H1 (cell line): ENCODE results near the gene MFAP5. TPM values are rescaled to one million over a fixed set of nuclear protein-coding genes. Genes with fewer than 3 reads are reported as not detected.

ENCODE experiments used
- CTCF ChIA-PET: fragments of 300-600 bp; sonication (Branson Sonifier 250); formaldehyde crosslinking; loops from one replicate; lab custom pipeline; 2021; ENCODE audit not compliant: partially characterized antibody; lab: Charles Lee
- POLR2A ChIA-PET: fragments of 300-600 bp; sonication (Branson Sonifier 250); formaldehyde crosslinking; loops from one replicate; lab custom pipeline; 2021; ENCODE audit warnings: inconsistent platforms; ENCODE audit not compliant: partially characterized antibody; lab: Charles Lee
- DNase-seq, 2 experiments: peaks; one replicate each; pipeline versions ENCODE4 v3.0.0 to v3.0.0-alpha.2; 2010 to 2022; ENCODE audit warnings: low spot score in 2 of 2, low read depth in 1 of 2, mixed read lengths in 1 of 2
- FAIRE-seq: peaks from 2 replicates; lab custom pipeline; 2011; peaks lifted over from hg19 to GRCh38; lab: Jason Lieb, UNC
- H2AFZ ChIP-seq: 2 replicates; pipeline ENCODE4 v1.8.1; 2012; ENCODE audit warnings: low read length, inconsistent platforms
- H2AK5ac ChIP-seq: 2 replicates; pipeline ENCODE4 v1.6.1; 2013; ENCODE audit warnings: low read depth, low read length
- H2BK120ac ChIP-seq: replicated peaks from 2 replicates; pipeline ENCODE3; 2013; ENCODE audit warnings: low read depth, low read length, inconsistent platforms
- H2BK12ac ChIP-seq: 2 replicates; pipeline ENCODE4 v1.6.1; 2013; ENCODE audit warnings: low read depth, low read length
- H2BK15ac ChIP-seq: 2 replicates; pipeline ENCODE4 v1.6.1; 2013; ENCODE audit warnings: low read length
- H2BK20ac ChIP-seq: 2 replicates; pipeline ENCODE4 v1.6.1; 2013; ENCODE audit warnings: low read length
- H2BK5ac ChIP-seq: 2 replicates; pipeline ENCODE4 v1.6.1; 2013; ENCODE audit warnings: low read depth, low read length
- H3K14ac ChIP-seq: 2 replicates; pipeline ENCODE4 v1.6.1; 2013; ENCODE audit warnings: inconsistent platforms; ENCODE audit not compliant: insufficient read length
- H3K18ac ChIP-seq: 2 replicates; pipeline ENCODE4 v1.6.1; 2013; ENCODE audit warnings: low read length; ENCODE audit errors: extremely low read depth
- H3K23ac ChIP-seq: 2 replicates; pipeline ENCODE4 v1.6.1; 2013; ENCODE audit warnings: inconsistent platforms; ENCODE audit not compliant: insufficient read length
- H3K23me2 ChIP-seq: 2 replicates; pipeline ENCODE4 v1.6.1; 2013; ENCODE audit warnings: low read depth, low read length
- H3K27ac ChIP-seq: 2 replicates; pipeline ENCODE4 v1.6.1; 2011; ENCODE audit warnings: low read depth, low read length, inconsistent platforms
- H3K27me3 ChIP-seq, 4 experiments: replicated peaks in 1 of 4; 1 replicate in 1 of 4; 2 replicates in 3 of 4; pipeline versions ENCODE4 v1.6.1 to v1.8.1; 2011 to 2013; ENCODE audit warnings: low read length in 3 of 4, mild to moderate bottlenecking in 3 of 4, inconsistent platforms in 2 of 4, mixed read lengths in 2 of 4, moderate library complexity in 1 of 4; ENCODE audit not compliant: control insufficient read depth in 3 of 4, insufficient read depth in 3 of 4; ENCODE audit errors: extremely low read depth in 1 of 4
- H3K36me3 ChIP-seq, 4 experiments: 2 replicates each; pipeline versions ENCODE4 v1.6.1 to v1.8.1; 2011 to 2013; ENCODE audit warnings: mild to moderate bottlenecking in 4 of 4, low read length in 3 of 4, moderate library complexity in 2 of 4, control low read depth in 1 of 4, inconsistent platforms in 1 of 4; ENCODE audit not compliant: insufficient read depth in 4 of 4, control insufficient read depth in 2 of 4
- H3K4ac ChIP-seq: replicated peaks from 2 replicates; pipeline ENCODE3; 2013; ENCODE audit warnings: low read length, low read depth, mixed read lengths, inconsistent platforms; ENCODE audit not compliant: insufficient read length
- H3K4me1 ChIP-seq, 4 experiments: replicated peaks in 1 of 4; 1 replicate in 1 of 4; 2 replicates in 3 of 4; pipeline versions ENCODE4 v1.6.1 to v1.8.1; 2011 to 2013; ENCODE audit warnings: low read length in 3 of 4, inconsistent platforms in 2 of 4, mixed read lengths in 1 of 4; ENCODE audit not compliant: insufficient read depth in 4 of 4, control insufficient read depth in 3 of 4
- H3K4me2 ChIP-seq, 2 experiments: 2 replicates each; pipeline versions ENCODE4 v1.6.1 to v1.8.1; 2011 to 2013; ENCODE audit warnings: low read depth in 2 of 2, low read length in 2 of 2, control low read depth in 1 of 2, inconsistent platforms in 1 of 2, mild to moderate bottlenecking in 1 of 2; ENCODE audit not compliant: insufficient read depth in 1 of 2
- H3K4me3 ChIP-seq, 4 experiments: fragments of 200-600, 300-600 bp in 1 of 4; sonication (generic), shearing (Covaris generic), sonication (Bioruptor Twin) in 1 of 4; 2 replicates each; pipeline versions ENCODE4 v1.5.1 to v1.8.1; 2011 to 2016; ENCODE audit warnings: low read length in 4 of 4, low read depth in 3 of 4, control low read depth in 2 of 4, inconsistent platforms in 2 of 4, mild to moderate bottlenecking in 2 of 4, mixed read lengths in 1 of 4, moderate library complexity in 1 of 4; ENCODE audit not compliant: insufficient read depth in 2 of 4; ENCODE audit errors: extremely low read depth in 1 of 4
- H3K56ac ChIP-seq: replicated peaks from 2 replicates; pipeline ENCODE3; 2013; ENCODE audit warnings: low read depth, mild to moderate bottlenecking, mixed read lengths, low read length, inconsistent platforms; ENCODE audit not compliant: insufficient read length
- H3K79me1 ChIP-seq: 2 replicates; pipeline ENCODE4 v1.6.1; 2013; ENCODE audit warnings: low read depth, low read length, control low read depth
- H3K79me2 ChIP-seq, 2 experiments: 2 replicates each; pipeline versions ENCODE4 v1.6.1 to v1.8.1; 2012 to 2013; ENCODE audit warnings: low read length in 2 of 2, mild to moderate bottlenecking in 2 of 2, inconsistent platforms in 1 of 2; ENCODE audit not compliant: insufficient read depth in 2 of 2, control insufficient read depth in 1 of 2
- H3K9ac ChIP-seq, 4 experiments: replicated peaks in 1 of 4; 1 replicate in 1 of 4; 2 replicates in 3 of 4; pipeline versions ENCODE4 v1.6.1 to v1.8.1; 2011 to 2013; ENCODE audit warnings: low read depth in 3 of 4, low read length in 3 of 4, control low read depth in 2 of 4, mild to moderate bottlenecking in 2 of 4, moderate library complexity in 2 of 4, inconsistent platforms in 1 of 4; ENCODE audit errors: extremely low read depth in 1 of 4
- H3K9me3 ChIP-seq, 2 experiments: 2 replicates each; pipeline versions ENCODE4 v1.6.1 to v1.8.1; 2012 to 2013; ENCODE audit warnings: mild to moderate bottlenecking in 2 of 2, moderate library complexity in 2 of 2, control low read depth in 1 of 2, inconsistent platforms in 1 of 2, low read depth in 1 of 2, low read length in 1 of 2, mixed read lengths in 1 of 2; ENCODE audit not compliant: insufficient read depth in 2 of 2
- H4K20me1 ChIP-seq, 2 experiments: replicated peaks in 1 of 2; 2 replicates each; pipeline versions ENCODE3 to v1.8.1; 2011 to 2013; ENCODE audit warnings: inconsistent platforms in 2 of 2, low read length in 2 of 2, mild to moderate bottlenecking in 1 of 2; ENCODE audit not compliant: insufficient read depth in 2 of 2, control insufficient read depth in 1 of 2
- H4K5ac ChIP-seq: 2 replicates; pipeline ENCODE4 v1.6.1; 2013; ENCODE audit warnings: low read length, low read depth, mixed read lengths, inconsistent platforms; ENCODE audit not compliant: insufficient read length
- H4K8ac ChIP-seq: 2 replicates; pipeline ENCODE4 v1.8.0; 2013; ENCODE audit warnings: mild to moderate bottlenecking, moderate library complexity, low read length, inconsistent platforms; ENCODE audit not compliant: insufficient read depth; ENCODE audit errors: extremely low read depth
- H4K91ac ChIP-seq: replicated peaks from 2 replicates; pipeline ENCODE3; 2013; ENCODE audit warnings: low read length, mixed read lengths, inconsistent platforms; ENCODE audit not compliant: insufficient read length
- CEBPB ChIP-seq: IDR thresholded peaks from 2 replicates; pipeline ENCODE4 v1.6.1; 2012; ENCODE audit warnings: low read depth, low read length
- CREB1 ChIP-seq: IDR thresholded peaks from 2 replicates; pipeline ENCODE4 v1.6.1; 2012; ENCODE audit warnings: inconsistent platforms
- E2F6 ChIP-seq: IDR thresholded peaks from 2 replicates; pipeline ENCODE4 v1.6.1; 2012; ENCODE audit warnings: inconsistent platforms
- WGBS, 2 experiments: shearing (Covaris generic) in 1 of 2; methylation state at CpG; one replicate each; pipeline versions ENCODE4 v1.1.6 to v1.1.7; 2013 to 2015; ENCODE audit warnings: low lambda C conversion rate in 2 of 2, mixed read lengths in 2 of 2, inconsistent platforms in 1 of 2, low coverage in 1 of 2, missing lambda C conversion rate in 1 of 2; ENCODE audit not compliant: insufficient replicate concordance in 2 of 2, insufficient coverage in 1 of 2, insufficient read length in 1 of 2; ENCODE audit errors: extremely low coverage in 1 of 2, missing lambda C conversion rate in 1 of 2; 5-methylcytosine and 5-hydroxymethylcytosine counted together
- polyA plus RNA-seq, 7 experiments: library from polyadenylated mRNA; depleted of rRNA in 3 of 7; stranded (reverse) in 5 of 7; unstranded in 2 of 7; fragments of >200 nt in 5 of 7; fragments of 200-250 nt in 2 of 7; gene quantifications; 1 replicate in 5 of 7; 2 replicates in 1 of 7; 4 replicates in 1 of 7; pipeline versions ENCODE4 v1.2.1 to v1.2.3, GENCODE V29; 2011 to 2013; ENCODE audit warnings: missing spikeins in 2 of 7, mixed read lengths in 2 of 7
- total RNA-seq: library from RNA; stranded (reverse); fragmentation: NEBNext Ultra II Directional; extraction: Animal tissue kit (Norgen Biotek cat#: 25700); gene quantifications from 2 replicates; pipeline ENCODE4 v1.2.1, GENCODE V29; 2021

Gene MFAP5
- total and polyA plus RNA-seq, 2 of the 8 experiments (the other 6 are each of a cell fraction or from before 2014, with no cell fraction given): 0.60 to 0.86 TPM

GRCh38 chr12:8681129-8681884 lies 18.7 kb upstream of the MFAP5 start:
- CTCF ChIA-PET: interaction anchor here (0.5 to 4.2 kb wide), 62 partner anchors 8 to 1106 kb away, joined by 3 to 43 read pairs (median 4); partner anchors contain the start of genes A2ML1 and RIMKLB
- Histone ChIP-seq H3K9me3 (no peaks in the 10 kb centered on the region), H3K56ac (no peak overlapping the region), H2BK120ac (no peak overlapping the region), H2BK12ac (peak overlapping the region; percentile 87), H2BK15ac (no peak overlapping the region), H2AFZ (no peak overlapping the region), H3K36me3 (no peaks in the 10 kb centered on the region), H3K79me1 (no peaks in the 10 kb centered on the region), H4K8ac (no peak overlapping the region; the same call in 1 of the 2 replicates), H3K4me3 (peak overlapping the region in 1 of 4 experiments; percentile 35; a peak in 2 of 8 replicates), H3K4me1 (peaks cover 0 to 15% (median 11%) of the 10 kb centered on the region in 4 experiments; a peak in 6 of 7 replicates), H3K79me2 (no peaks in the 10 kb centered on the region), H3K9ac (no peak overlapping the region), H4K20me1 (no peaks in the 10 kb centered on the region), H3K18ac (peak overlapping the region; percentile 60; the same call in 1 of the 2 replicates), H3K23ac (no peak overlapping the region), H3K27me3 (no peaks in the 10 kb centered on the region), H2BK20ac (peak overlapping the region; percentile 93), H3K23me2 (no peaks in the 10 kb centered on the region; the same call in 1 of the 2 replicates), H2AK5ac (no peak overlapping the region; the same call in 1 of the 2 replicates), H3K4ac (no peak overlapping the region), H4K5ac (no peak overlapping the region), H3K4me2 (peak overlapping the region; percentile 18 to 44), H2BK5ac (peak overlapping the region; percentile 38), H4K91ac (no peak overlapping the region), H3K14ac (no peak overlapping the region), H3K27ac (no peak overlapping the region)
- FAIRE-seq: no peak
- 66% methylated on average over 11 of the region's 11 CpGs; no CpG with 5 or more reads in 1 of the 2 experiments for WGBS, 2 experiments
- POLR2A ChIA-PET: interaction anchor here (0.6 to 1.7 kb wide), 15 partner anchors 11 to 269 kb away, joined by 3 to 10 read pairs (median 4); partner anchors contain the start of genes A2ML1 and RIMKLB
- no peak for DNase-seq
- TF ChIP-seq CEBPB (peak; percentile 99), CREB1 (peak; percentile 61), E2F6 (no peak)
